C1 segment of cervical spinal cord (tissue), 14 donors: ENCODE measurements around the gene POU3F3.
A peak's percentile ranks its signal among the peaks of the same experiment; 100 is the strongest.

ENCODE experiments used
- DNase-seq, 14 donors: peaks; one replicate each; lab custom pipeline; 2025; lab: John Stamatoyannopoulos, UW

Gene POU3F3

GRCh38 chr2:104873689-104874054, 19.8 kb downstream of the POU3F3 start:
- no peak for DNase-seq

GRCh38 chr2:104874230-104874629, 20.3 kb downstream of the POU3F3 start:
- no peak for DNase-seq

- no peak for DNase-seq
Observed at GRCh38 chr2:104875262-104875661, 21.3 kb downstream of the POU3F3 start.

GRCh38 chr2:104876606-104877570, 23.0 kb downstream of the POU3F3 start:
- peak in 4 of 14 donors; percentile 18 to 62 (median 32) for DNase-seq

DNA sequence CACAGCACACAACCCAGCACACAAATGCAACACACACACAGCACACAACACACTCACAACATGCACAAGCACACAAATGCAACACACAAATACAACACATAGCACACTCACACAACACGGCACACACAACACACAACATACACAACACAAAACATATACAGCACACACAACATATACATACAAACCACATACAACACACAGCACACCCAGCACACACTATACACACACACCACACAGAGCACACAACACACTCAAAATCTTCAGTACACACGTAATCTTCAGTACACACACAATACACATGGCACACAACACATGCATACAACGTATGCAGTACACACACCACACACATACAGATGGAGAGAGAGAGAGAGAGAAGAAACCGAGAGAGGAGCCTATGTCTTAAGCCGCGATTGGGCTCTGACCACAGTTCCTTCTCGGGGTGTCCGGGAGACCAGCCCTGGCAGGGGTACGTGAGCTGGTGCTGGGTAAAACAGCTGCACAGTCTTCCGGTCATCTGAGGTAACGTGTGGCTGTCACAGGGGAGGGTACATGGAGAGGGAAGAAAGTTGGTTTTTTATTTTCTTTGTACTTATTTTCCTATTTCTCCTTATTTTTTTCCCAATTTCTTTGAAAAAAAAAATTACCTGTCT, 25.1 kb downstream of the POU3F3 start:
- no peak for DNase-seq

DNA sequence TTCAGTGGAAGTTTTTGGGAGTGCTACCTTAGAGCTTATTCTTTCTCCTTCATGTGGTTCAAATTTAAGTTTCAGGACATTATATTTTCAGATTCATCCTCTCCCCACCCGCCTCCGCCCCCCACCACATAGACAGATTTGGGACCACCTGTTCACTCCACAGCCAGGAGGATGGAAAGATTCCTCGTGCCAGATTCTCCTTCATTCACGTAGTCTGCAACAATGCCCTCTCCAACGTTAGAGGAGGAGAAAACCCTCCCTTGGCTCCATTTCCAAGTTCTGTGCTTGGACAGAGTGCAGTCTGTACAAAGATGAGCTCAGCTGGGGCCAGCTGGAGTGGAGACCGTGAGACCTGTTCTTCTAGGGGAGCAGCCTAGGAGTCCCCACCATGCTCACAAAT, 26.2 kb downstream of the POU3F3 start:
- DNase-seq: no peak

DNA sequence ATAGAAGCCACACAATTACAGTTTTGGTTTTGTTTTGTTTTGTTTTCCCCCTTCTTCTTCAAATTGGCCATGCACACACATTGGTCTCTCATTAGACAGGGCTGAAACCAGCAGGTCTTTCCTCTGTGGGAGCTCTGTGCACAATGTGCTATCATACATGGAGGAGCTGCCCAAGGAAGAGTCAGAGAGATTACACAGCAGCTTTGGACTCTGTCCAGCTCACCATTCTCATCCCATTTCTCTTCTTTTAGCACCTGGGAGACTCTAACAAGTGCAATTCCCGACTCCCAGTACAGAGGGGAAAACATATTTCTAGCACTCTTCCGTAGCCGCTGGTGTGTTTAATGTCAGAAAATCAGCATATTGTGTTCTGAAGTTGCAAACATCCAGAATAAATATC, 29.4 kb downstream of the POU3F3 start:
- no peak for DNase-seq

GRCh38 chr2:104885119-104885782, 31.3 kb downstream of the POU3F3 start:
- no peak for DNase-seq

DNA sequence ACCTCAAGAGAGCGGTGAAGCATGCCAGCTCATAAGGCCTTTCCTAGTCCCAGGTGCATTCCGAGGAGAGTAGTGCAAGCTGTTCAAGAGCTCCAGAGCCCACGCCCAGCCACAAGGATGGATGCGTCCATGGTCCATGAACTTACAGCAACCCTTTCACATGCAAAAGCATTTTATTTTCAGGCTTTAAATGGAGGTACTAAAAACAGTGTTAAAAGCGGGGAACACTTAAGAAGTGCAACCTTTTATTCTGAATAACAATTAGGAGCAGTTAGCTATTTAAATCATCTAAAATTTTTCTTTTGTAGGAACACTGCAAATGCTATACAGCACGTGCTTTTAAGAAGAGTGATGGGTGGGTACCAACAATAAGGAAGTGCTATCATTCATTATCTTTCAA, 33.8 kb downstream of the POU3F3 start:
- no peak for DNase-seq

- DNase-seq: no peak
Observed at GRCh38 chr2:104888489-104889258, 34.8 kb downstream of the POU3F3 start.

DNA sequence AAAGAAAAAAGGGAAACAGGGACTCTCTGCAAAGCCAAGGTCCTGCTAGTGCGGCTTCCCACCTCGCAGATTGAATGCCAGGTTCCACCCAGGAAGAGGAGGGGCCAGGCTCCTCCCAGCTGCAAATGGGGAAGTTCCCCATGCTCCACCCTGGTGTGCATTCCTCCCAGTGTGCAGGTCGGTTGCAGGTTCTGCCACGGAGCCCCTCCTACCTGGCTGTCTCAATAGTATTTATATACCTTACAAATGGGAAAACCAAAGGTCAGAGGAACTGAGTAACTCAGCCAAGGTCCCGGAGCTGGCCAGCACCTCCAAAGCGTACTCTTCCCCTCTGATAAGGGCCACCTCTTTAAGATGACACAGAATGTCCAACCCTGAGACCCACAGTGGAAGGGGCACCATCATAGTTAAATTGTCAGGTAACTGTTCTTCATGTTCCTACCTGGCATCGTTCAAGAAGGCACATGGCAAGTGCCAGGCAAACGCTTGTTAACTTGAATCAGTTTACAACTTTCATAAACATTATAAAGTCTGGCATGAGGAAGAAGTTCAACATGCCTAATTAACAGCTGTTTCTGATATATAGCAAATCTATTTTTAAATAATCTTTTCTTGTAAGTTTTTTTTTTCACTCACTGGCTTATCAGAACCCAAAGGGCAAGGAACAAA, 35.5 kb downstream of the POU3F3 start:
- no peak for DNase-seq

- DNase-seq: no peak
Observed at GRCh38 chr2:104889960-104890684, 36.2 kb downstream of the POU3F3 start.

DNA sequence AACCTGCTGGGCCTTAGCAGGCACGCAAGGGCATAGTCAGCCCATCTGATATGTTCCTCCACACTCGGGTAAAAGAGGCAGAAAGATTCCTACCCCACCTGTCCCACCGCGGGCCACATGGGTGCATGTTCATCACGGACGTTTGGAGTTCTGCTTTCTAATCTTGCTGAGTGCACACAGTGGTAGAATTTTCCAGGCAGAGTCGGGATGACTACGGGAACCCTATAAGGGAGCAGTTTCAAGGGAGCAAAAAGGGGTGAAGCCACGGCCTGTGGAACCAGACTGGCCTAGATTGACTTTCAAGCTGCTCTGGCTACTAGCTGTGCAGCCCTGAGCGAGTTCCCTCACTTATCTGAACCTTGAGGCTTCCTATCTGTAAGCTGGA, 36.8 kb downstream of the POU3F3 start:
- DNase-seq: no peak

- DNase-seq: no peak
Observed at GRCh38 chr2:104891145-104891544, 37.2 kb downstream of the POU3F3 start.

GRCh38 chr2:104896446-104896845, 42.5 kb downstream of the POU3F3 start:
- no peak for DNase-seq

- DNase-seq: no peak
Observed at GRCh38 chr2:104897515-104898184, 43.7 kb downstream of the POU3F3 start.

DNA sequence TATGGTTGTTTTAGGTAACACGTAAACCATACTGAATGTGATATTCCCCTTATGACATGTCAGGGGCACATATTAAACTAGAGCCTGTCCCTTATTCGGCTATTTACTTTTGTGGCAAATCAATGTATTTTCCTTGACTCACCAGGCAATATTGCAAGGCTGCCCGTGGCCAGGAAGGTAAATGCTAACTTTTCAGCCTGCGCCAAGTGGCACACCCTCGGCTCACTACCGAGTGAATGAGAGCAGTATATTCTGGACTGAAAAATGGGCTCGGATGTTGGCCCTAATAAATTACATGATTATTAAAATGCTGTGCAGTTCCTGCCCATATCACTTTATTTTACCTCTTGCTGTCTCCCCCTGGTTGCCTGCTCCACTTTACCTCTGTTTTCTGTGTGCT, 46.7 kb downstream of the POU3F3 start:
- no peak for DNase-seq

- DNase-seq: no peak
Observed at GRCh38 chr2:104901037-104901881, 47.3 kb downstream of the POU3F3 start.

DNA sequence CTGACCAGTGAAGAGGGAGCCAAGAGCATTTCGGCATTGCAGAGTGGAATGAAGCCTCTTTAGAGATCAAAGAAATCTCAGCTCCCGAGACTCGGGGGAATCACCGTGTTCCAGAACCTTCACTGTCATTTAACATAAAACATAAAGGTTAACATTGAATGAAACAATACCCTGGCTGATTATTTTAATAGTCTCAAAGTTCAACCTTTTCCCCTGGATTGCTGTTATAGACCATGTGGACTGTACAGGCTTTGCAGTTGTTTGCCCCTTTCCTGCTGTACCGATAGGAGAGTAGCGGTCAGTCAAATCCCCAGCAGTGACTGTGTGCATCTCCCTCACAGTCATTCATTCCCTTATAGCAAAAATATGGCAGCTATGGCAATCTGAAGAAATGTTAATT, 48.4 kb downstream of the POU3F3 start:
- DNase-seq: no peak
